Esophagus muscularis mucosa (tissue), 4 donors: Measurements from ENCODE around the gene TMEM258.

Source experiments
- EP300 ChIP-seq: sonication (generic); formaldehyde crosslinking; IDR thresholded peaks from one replicate; pipeline ENCODE4 v1.6.1; 2017; ENCODE audit warnings: antibody characterized with exemption
- POLR2A ChIP-seq: fragments of 450-650 bp; IDR thresholded peaks from one replicate; pipeline ENCODE4 v1.6.1; 2017; ENCODE audit warnings: antibody characterized with exemption, moderate library complexity, mild to moderate bottlenecking, low read depth
- POLR2AphosphoS5 ChIP-seq, 2 donors: sonication (generic); formaldehyde crosslinking; IDR thresholded peaks; one replicate each; pipeline ENCODE4 v1.6.1; 2017; ENCODE audit warnings: antibody characterized with exemption in 2 of 2
- TF ChIP-seq, protein P1 (sequence below), 3 experiments: fragments of 200-600 bp in 2 of 3; fragments of 450-650 bp in 1 of 3; sonication (generic) in 2 of 3; IDR thresholded peaks; one replicate each; pipeline ENCODE4 v1.5.1; 2017 to 2019; ENCODE audit warnings: antibody characterized with exemption in 3 of 3, mild to moderate bottlenecking in 2 of 3, moderate library complexity in 1 of 3

DNA sequence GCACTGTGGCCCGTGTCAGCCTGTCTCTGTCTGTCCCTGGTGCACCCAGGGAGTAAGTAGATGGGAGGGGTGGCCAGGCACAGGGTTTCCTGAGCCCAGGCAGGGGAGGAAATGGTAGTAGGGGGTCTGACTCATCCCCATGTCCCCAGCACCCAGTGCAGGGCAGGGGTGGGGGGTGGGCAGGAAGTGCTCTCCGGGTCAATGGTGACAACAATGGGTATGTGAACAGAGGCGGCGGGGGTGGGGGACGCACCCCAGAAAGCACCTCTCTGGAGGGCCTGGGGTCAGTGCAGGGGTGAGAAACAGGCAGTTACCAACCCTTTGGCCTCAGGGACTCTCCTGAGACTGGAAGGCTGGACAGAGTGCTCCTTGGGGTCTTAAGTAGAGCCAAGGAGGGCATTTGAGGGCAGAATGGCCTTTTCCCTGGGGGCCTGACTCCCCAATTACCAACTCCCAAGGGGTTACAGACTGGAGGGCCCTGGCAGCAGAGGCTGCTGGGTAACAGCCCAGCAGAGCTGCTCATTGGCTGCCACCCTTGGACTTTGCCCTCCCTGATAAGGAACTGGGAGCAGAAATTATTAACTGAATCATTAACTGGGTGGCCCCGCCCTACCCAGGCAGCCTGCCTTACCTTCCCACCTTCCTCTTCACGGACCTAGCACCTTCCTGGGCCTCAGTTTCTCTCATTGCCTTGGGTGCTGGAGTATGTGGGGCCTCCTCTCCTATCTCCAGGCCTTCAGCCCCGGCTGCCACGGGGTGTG lies 35.8 kb downstream of the TMEM258 start:
- TF ChIP-seq, protein P1, sequence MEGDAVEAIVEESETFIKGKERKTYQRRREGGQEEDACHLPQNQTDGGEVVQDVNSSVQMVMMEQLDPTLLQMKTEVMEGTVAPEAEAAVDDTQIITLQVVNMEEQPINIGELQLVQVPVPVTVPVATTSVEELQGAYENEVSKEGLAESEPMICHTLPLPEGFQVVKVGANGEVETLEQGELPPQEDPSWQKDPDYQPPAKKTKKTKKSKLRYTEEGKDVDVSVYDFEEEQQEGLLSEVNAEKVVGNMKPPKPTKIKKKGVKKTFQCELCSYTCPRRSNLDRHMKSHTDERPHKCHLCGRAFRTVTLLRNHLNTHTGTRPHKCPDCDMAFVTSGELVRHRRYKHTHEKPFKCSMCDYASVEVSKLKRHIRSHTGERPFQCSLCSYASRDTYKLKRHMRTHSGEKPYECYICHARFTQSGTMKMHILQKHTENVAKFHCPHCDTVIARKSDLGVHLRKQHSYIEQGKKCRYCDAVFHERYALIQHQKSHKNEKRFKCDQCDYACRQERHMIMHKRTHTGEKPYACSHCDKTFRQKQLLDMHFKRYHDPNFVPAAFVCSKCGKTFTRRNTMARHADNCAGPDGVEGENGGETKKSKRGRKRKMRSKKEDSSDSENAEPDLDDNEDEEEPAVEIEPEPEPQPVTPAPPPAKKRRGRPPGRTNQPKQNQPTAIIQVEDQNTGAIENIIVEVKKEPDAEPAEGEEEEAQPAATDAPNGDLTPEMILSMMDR (IDR thresholded peaks at IDR 0.05), result no peak
- TF ChIP-seq EP300 (no peak), POLR2AphosphoS5 (IDR thresholded peaks at IDR 0.05) (no peak), POLR2A (no peak)
